K562 (cell line): ENCODE results near the gene RFWD3. TPM values are rescaled to one million over a fixed set of nuclear protein-coding genes. Genes with fewer than 3 reads are reported as not detected.

Experiments used
- ARNT ChIP-seq, 2 experiments: fragments of 450-650 bp; IDR thresholded peaks; 2 replicates each; pipeline ENCODE4 v1.6.1; 2016; ENCODE audit warnings: mild to moderate bottlenecking in 1 of 2
- BRD9 ChIP-seq: fragments of 450-650 bp; IDR thresholded peaks from 2 replicates; pipeline ENCODE4 v1.6.1; 2018; ENCODE audit warnings: low read depth; ENCODE audit not compliant: partially characterized antibody
- C11orf30 ChIP-seq: fragments of 450-650 bp; IDR thresholded peaks from 2 replicates; pipeline ENCODE4 v1.6.1; 2016; ENCODE audit warnings: low read depth, mild to moderate bottlenecking
- CHD1 ChIP-seq: fragments of 200-600 bp; sonication (generic); IDR thresholded peaks from one replicate; pipeline ENCODE4 v1.6.1; 2012; ENCODE audit warnings: mild to moderate bottlenecking, moderate library complexity, low read length, inconsistent platforms
- E2F4 ChIP-seq: sonication (generic); formaldehyde crosslinking; IDR thresholded peaks from 2 replicates; pipeline ENCODE4 v1.8.0; 2022; ENCODE audit warnings: mild to moderate bottlenecking, low read depth, missing genetic modification reagents
- EGR1 ChIP-seq: fragments of 450-650 bp; conservative IDR thresholded peaks from 2 replicates; pipeline ENCODE4 v1.6.1; 2017; ENCODE audit warnings: mild to moderate bottlenecking
- ELK1 ChIP-seq: sonication (generic); formaldehyde crosslinking; IDR thresholded peaks from 2 replicates; pipeline ENCODE4 v1.8.1; 2022; ENCODE audit warnings: missing genetic modification reagents
- GABPB1 ChIP-seq: sonication (generic); formaldehyde crosslinking; IDR thresholded peaks from 2 replicates; pipeline ENCODE4 v1.8.0; 2022; ENCODE audit warnings: mild to moderate bottlenecking, missing genetic modification reagents
- GATAD2A ChIP-seq: fragments of 450-650 bp; IDR thresholded peaks from 2 replicates; pipeline ENCODE4 v1.6.1; 2017
- HCFC1 ChIP-seq: IDR thresholded peaks from 2 replicates; pipeline ENCODE4 v1.6.1; 2012; ENCODE audit warnings: low read depth, low read length, improper control_type of control experiment
- JUN ChIP-seq, 2 experiments: sonication (generic) in 1 of 2; formaldehyde crosslinking in 1 of 2; IDR thresholded peaks; 2 replicates each; pipeline versions ENCODE4 v1.6.1 to v1.8.0; 2012 to 2022; ENCODE audit warnings: borderline replicate concordance in 2 of 2, mild to moderate bottlenecking in 2 of 2, improper control_type of control experiment in 1 of 2, low read depth in 1 of 2, low read length in 1 of 2, missing genetic modification reagents in 1 of 2
- MTA3 ChIP-seq: fragments of 450-650 bp; formaldehyde crosslinking; IDR thresholded peaks from 2 replicates; pipeline ENCODE4 v1.6.1; 2017; ENCODE audit warnings: mild to moderate bottlenecking, borderline replicate concordance
- MYC ChIP-seq, 2 experiments: fragments of 250-450 bp in 1 of 2; sonication (Bioruptor Pico) in 1 of 2; IDR thresholded peaks; 2 replicates each; pipeline versions ENCODE4 v1.5.1 to v1.6.1; 2012 to 2021; ENCODE audit warnings: low read depth in 2 of 2, borderline replicate concordance in 1 of 2, improper control_type of control experiment in 1 of 2, low read length in 1 of 2, mild to moderate bottlenecking in 1 of 2, moderate library complexity in 1 of 2
- NCOA2 ChIP-seq, 2 experiments: fragments of 450-650 bp; IDR thresholded peaks; 2 replicates each; pipeline ENCODE4 v1.6.1; 2018; ENCODE audit warnings: mild to moderate bottlenecking in 2 of 2, moderate library complexity in 1 of 2; ENCODE audit not compliant: partially characterized antibody in 2 of 2
- PML ChIP-seq: IDR thresholded peaks from 2 replicates; pipeline ENCODE4 v1.6.1; 2012; ENCODE audit warnings: low read length, inconsistent platforms
- POLR2H ChIP-seq: IDR thresholded peaks from 2 replicates; pipeline ENCODE4 v1.6.1; 2016; ENCODE audit warnings: missing genetic modification characterization, low read depth, mild to moderate bottlenecking, control low read depth, missing compliant biosample characterization, moderate library complexity
- PRPF4 ChIP-seq: fragments of 200-400 bp; formaldehyde crosslinking; IDR thresholded peaks from one replicate; pipeline ENCODE4 v1.6.1; 2017; ENCODE audit warnings: low read length, low read depth, mild to moderate bottlenecking; ENCODE audit not compliant: insufficient read depth, poor library complexity, severe bottlenecking
- SAP30 ChIP-seq: fragments of 200-600 bp; sonication (generic); IDR thresholded peaks from 2 replicates; pipeline ENCODE4 v1.6.1; 2012; ENCODE audit warnings: borderline replicate concordance, low read depth, mild to moderate bottlenecking, moderate library complexity, low read length, control low read depth, inconsistent platforms; ENCODE audit not compliant: insufficient read depth, poor library complexity, severe bottlenecking
- SUPT5H ChIP-seq: fragments of 450-650 bp; IDR thresholded peaks from 2 replicates; pipeline ENCODE4 v1.6.1; 2016
- YY1 ChIP-seq, 3 experiments: IDR thresholded peaks; 2 replicates each; pipeline ENCODE4 v1.6.1; 2011; ENCODE audit warnings: low read length in 2 of 3, mild to moderate bottlenecking in 2 of 3, moderate library complexity in 2 of 3, borderline replicate concordance in 1 of 3, control low read depth in 1 of 3, low read depth in 1 of 3; ENCODE audit not compliant: insufficient read depth in 3 of 3, insufficient replicate concordance in 2 of 3, control insufficient read depth in 1 of 3, insufficient read length in 1 of 3; ENCODE audit errors: extremely low read depth in 1 of 3
- ZNF384 ChIP-seq: IDR thresholded peaks from 2 replicates; pipeline ENCODE4 v1.6.1; 2012; ENCODE audit warnings: low read depth, low read length, improper control_type of control experiment
- ZNF436 ChIP-seq: fragments of 250-450, 450-650 bp; sonication (Bioruptor Pico); formaldehyde crosslinking; IDR thresholded peaks from 2 replicates; pipeline ENCODE4 v1.7.0; 2020; ENCODE audit warnings: mild to moderate bottlenecking
- polyA plus RNA-seq, 8 experiments: library from polyadenylated mRNA; depleted of rRNA in 4 of 8; stranded (reverse) in 5 of 8; unstranded in 3 of 8; fragments of >200 nt; fragmentation: Nextera tagmentation in 2 of 8; fragmentation: Illumina TruSeq in 1 of 8; extraction: Ambion mirVana in 2 of 8; extraction: Trizol in 1 of 8; gene quantifications; 2 replicates each; pipeline versions ENCODE4 v1.2.1 to v1.2.3, GENCODE V29; 2011 to 2014; ENCODE audit warnings: inconsistent platforms in 1 of 8, missing spikeins in 1 of 8
- total RNA-seq, 7 experiments: library from RNA; depleted of rRNA in 6 of 7; stranded (reverse); fragments of >200 nt in 6 of 7; fragmentation: Illumina TruSeq in 2 of 7; extraction: Trizol in 2 of 7; gene quantifications; 2 replicates each; pipeline versions ENCODE4 v1.2.1 to v1.2.3, GENCODE V29; 2011 to 2021; ENCODE audit warnings: low replicate concordance in 1 of 7

Gene RFWD3
- total and polyA plus RNA-seq, 9 of the 15 experiments (the other 6 are each of a cell fraction or from before 2014, with no cell fraction given) = 20.8 to 121 (median 79.0) TPM

- TF ChIP-seq YY1 (IDR thresholded peaks at IDR 0.05; ENCODE audit: borderline replicate concordance in 1 of 3, control insufficient read depth in 1 of 3, extremely low read depth in 1 of 3, insufficient read depth in 3 of 3, insufficient read length in 1 of 3, insufficient replicate concordance in 2 of 3, low read depth in 1 of 3, low read length in 2 of 3) (peak in 2 of 3 experiments; percentile 36 to 81), JUN (IDR thresholded peaks at IDR 0.05; ENCODE audit: borderline replicate concordance, low read depth, low read length) (no peak), JUN (CRISPR knock-in tag; IDR thresholded peaks at IDR 0.05; ENCODE audit: borderline replicate concordance) (peak; percentile 55; the same call in 1 of the 2 replicates), MTA3 (peak; percentile 83; the same call in 1 of the 2 replicates), HCFC1 (peak; percentile 60), PRPF4 (peak; percentile 88), GABPB1 (CRISPR knock-in tag) (peak; percentile 90), PML (peak; percentile 90), E2F4 (CRISPR knock-in tag) (peak; percentile 57), SAP30 (peak; percentile 79), MYC (IDR thresholded peaks at IDR 0.05; ENCODE audit: low read depth, low read length) (peak; percentile 88), MYC (CRISPR knock-in tag; IDR thresholded peaks at IDR 0.05; ENCODE audit: borderline replicate concordance, low read depth) (peak; percentile 81; the same call in 1 of the 2 replicates), ZNF436 (no peak), ZNF384 (peak; percentile 99), C11orf30 (peak; percentile 93), ELK1 (CRISPR knock-in tag) (no peak), POLR2H (tag) (peak; percentile 90), CHD1 (peak; percentile 78), ARNT (IDR thresholded peaks at IDR 0.05) (peak; percentile 58 to 62; a peak in 1 of 4 replicates), NCOA2 (IDR thresholded peaks at IDR 0.05; ENCODE audit: partially characterized antibody in 2 of 2) (no peak), EGR1 (peak; percentile 35), SUPT5H (peak; percentile 96), BRD9 (peak; percentile 75), GATAD2A (no peak)
These were observed at the start of gene RFWD3 (continued) for GRCh38 chr16:74666425-74667254.
